GM12872 (cell line): ENCODE data around the gene JTB.

Experiments used
- TF ChIP-seq, protein P1 (sequence below): IDR thresholded peaks from 3 replicates; pipeline ENCODE4 v1.5.1; 2011; ENCODE audit warnings: low read depth, mild to moderate bottlenecking, low read length, moderate library complexity; ENCODE audit not compliant: insufficient read depth

JTB gene

DNA sequence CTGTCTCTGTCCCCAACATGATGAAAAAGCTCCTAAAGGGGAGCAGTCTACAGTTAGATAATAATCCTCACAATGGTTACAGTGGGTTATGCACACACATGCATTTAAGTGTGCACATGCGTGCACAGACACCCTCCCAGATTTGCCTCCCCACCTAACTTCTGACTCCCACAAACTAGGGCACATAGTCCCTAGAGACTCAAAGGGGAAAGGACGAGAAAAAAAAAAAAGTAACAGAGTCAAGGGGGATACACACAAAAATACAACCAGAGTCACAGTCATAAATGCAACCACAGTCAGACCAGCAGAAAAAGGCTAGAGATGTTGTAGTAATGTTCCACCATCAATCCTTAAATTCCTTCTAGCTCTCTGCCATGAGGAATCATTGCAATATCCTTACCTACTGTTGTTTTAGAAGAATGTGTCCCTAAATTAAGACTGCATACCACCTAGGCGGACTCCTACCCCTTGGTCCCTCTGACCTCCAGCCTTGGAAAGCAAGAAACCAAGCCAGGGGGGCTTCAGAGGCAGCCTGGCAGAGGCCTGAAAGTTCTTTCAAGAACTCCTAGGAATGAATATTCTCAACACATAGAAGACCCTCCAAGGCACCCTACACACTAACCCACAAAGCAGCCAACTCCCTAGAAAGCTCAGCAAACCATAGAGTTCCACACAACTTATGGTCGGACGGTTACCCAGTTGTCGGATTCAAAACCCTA lies 20.3 kb downstream of the JTB start:
- TF ChIP-seq, protein P1, sequence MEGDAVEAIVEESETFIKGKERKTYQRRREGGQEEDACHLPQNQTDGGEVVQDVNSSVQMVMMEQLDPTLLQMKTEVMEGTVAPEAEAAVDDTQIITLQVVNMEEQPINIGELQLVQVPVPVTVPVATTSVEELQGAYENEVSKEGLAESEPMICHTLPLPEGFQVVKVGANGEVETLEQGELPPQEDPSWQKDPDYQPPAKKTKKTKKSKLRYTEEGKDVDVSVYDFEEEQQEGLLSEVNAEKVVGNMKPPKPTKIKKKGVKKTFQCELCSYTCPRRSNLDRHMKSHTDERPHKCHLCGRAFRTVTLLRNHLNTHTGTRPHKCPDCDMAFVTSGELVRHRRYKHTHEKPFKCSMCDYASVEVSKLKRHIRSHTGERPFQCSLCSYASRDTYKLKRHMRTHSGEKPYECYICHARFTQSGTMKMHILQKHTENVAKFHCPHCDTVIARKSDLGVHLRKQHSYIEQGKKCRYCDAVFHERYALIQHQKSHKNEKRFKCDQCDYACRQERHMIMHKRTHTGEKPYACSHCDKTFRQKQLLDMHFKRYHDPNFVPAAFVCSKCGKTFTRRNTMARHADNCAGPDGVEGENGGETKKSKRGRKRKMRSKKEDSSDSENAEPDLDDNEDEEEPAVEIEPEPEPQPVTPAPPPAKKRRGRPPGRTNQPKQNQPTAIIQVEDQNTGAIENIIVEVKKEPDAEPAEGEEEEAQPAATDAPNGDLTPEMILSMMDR = no peak

DNA sequence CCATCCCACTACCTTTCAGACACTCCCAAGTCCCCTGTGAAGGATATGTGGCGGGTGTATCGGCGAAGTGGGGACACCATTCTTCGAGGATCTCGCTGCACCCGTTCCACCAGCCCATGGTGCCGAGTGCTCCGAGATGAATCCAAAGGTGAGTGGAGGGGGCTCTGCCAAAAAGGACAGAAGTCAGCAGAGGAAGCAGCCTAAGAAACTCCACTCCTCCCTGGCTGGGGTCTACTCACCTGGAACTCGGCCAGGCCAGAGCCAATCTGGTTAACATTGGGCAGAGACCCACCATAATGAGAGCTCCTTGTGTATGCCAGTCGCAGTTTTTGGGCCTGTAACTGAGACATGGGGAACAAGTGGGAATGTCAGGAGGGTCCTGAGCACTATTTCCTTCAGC lies 22.6 kb downstream of the JTB start:
- TF ChIP-seq, protein P1 = no peak

- TF ChIP-seq, protein P1 = no peak
These were observed 23.6 kb downstream of the JTB start for GRCh38 chr1:153953859-153954365.

GRCh38 chr1:153951801-153952200 lies 25.7 kb downstream of the JTB start:
- TF ChIP-seq, protein P1 = no peak

DNA sequence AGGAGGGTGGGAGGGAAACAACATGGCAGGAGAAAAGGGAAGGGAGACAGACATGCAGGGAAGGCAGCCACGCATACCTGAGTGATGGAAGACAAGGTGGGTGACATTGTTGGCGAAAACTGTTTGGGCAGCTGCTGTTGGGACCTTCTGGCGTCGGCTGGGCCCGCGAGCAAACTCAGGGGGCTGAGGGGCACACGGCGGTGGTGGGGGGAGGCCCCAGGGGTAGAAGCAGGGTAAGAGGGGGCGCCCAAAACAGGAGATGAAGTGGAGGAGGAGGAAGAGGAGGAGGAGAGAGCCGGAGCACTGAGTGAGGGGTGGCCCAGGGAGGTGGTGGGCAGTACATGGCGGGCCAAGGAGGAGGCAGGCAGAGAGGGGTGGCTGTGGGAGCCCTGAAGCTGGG lies 26.3 kb downstream of the JTB start:
- TF ChIP-seq, protein P1 = no peak

- TF ChIP-seq, protein P1 = peak; percentile 90
These were observed 30.7 kb downstream of the JTB start, which contains the start of gene DENND4B for GRCh38 chr1:153946622-153947241. DENND4B (minus strand) TSS chr1:153946718; CDS start chr1:153944374, 2,344 bp downstream.

DNA sequence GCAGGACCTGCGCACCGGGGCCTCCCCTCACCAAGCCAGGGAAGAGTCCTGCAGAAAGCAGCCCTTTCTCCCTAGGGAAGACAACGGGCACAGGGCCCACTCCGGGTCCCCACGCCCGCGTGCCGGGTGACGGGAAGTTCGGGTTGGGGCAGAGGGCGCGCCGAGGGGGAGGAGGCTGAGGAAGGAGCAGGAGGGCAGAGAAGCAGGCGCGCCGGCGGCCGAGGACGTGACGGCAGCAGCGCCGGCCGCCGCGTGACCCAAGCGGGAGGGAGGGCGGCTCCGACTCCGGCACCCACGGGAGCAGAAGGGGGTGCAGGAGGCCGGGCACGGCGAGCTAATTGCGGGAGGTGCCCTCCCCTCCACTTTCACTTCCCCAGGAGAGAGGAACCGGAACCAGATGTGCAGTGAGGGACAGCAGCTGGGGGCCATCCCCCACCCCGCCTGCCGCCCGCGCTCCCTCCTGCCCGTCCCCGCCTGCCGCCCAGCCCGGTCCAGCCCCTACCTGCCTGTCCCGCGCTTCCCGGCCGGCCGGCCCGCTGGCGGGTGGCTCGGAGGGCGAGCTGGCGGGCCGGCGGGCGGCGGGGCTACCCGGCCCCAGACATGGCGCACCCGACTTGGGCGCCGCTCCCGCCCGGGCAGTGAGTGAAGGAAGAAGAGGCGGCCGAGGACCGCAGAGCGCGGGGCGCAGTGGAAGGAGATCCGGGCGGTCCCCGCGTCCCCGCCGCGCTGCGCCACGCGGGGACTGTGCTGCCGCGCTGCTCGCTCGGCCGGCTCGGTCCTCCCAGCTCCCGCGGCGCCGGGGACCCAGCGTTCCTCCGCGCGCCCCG lies 31.5 kb downstream of the JTB start:
- TF ChIP-seq, protein P1 = no peak
